Measurements from ENCODE around the gene SLX9.

DNA sequence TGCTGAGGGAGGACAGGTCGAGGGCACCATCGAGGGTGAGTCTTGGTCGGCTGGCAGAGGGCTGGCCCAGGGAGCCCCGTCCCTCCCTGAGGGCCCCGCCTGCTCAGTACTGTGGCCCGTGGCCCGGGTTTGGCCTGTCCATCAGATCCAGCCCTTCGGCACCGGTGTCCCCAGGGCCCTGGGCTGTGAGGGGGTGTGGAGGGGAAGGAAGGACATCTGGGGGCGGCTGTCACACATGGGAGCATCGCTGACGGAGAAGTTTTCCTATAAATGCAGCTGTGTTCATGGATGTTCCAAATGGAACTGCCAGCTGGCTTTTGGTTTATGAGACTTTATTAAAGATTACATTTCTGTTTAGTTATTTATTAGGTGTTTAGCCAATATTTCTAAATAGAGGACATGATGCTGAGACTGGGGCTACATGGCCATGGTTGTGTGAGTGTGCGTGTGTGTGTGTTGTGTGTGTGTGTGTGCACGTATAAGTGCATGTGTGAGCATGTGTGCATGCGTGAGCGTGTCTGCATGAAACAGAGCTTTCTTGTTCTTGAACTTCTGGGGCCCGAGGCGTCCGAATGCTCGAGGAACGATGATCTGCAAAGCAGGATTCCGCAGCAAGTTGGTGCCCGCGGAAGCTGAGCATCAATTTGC, 54.3 kb downstream of the SLX9 start:
- TF ChIP-seq, protein P1, sequence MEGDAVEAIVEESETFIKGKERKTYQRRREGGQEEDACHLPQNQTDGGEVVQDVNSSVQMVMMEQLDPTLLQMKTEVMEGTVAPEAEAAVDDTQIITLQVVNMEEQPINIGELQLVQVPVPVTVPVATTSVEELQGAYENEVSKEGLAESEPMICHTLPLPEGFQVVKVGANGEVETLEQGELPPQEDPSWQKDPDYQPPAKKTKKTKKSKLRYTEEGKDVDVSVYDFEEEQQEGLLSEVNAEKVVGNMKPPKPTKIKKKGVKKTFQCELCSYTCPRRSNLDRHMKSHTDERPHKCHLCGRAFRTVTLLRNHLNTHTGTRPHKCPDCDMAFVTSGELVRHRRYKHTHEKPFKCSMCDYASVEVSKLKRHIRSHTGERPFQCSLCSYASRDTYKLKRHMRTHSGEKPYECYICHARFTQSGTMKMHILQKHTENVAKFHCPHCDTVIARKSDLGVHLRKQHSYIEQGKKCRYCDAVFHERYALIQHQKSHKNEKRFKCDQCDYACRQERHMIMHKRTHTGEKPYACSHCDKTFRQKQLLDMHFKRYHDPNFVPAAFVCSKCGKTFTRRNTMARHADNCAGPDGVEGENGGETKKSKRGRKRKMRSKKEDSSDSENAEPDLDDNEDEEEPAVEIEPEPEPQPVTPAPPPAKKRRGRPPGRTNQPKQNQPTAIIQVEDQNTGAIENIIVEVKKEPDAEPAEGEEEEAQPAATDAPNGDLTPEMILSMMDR (IDR thresholded peaks at IDR 0.05): no peak
- TF ChIP-seq POLR2AphosphoS5 (IDR thresholded peaks at IDR 0.05) (no peak), EP300 (IDR thresholded peaks at IDR 0.05; ENCODE audit: low read depth) (no peak)

Measured in transverse colon (tissue), 4 donors.